Measurements from ENCODE around the gene APP.

The APP gene

DNA sequence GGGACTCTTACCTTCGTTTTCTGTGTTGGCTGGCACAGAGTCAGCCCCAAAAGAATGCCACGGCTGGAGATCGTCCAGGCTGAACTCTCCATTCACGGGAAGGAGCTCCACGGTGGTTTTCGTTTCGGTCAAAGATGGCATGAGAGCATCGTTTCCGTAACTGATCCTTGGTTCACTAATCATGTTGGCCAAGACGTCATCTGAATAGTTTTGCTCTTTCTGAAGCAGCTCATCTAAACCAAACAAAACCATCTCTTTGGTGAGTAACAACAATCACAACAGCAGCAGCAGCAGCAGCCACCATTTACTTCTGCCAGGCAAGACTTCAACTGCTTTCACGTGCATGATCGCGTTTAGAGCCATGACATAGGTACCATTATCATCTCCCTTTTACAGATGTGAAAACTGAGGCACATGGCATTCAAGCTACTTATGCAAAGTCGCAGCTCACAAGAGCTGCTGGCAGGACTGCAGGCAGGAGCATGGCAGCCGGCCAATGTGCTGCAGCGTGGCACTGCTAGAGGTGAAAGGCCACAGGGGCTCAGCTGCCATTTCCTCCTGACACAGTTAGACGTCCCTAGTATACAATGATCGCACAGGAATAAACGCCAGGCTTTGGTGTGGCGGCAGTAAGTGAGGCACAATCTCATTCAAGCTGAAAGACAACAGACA is 258.7 kb downstream of the APP start:
- Histone ChIP-seq H3K27ac (replicated peaks) (no peak overlapping the region), H3K4me3 (replicated peaks; ENCODE audit: insufficient read depth, low read length) (no peak overlapping the region), H3K27me3 (ENCODE audit: insufficient read depth, poor library complexity, severe bottlenecking) (no peaks in the 10 kb centered on the region)
- DNase-seq (ENCODE audit: low read depth in 1 of 2, low spot score in 1 of 2), result no peak
- TF ChIP-seq, protein P1, sequence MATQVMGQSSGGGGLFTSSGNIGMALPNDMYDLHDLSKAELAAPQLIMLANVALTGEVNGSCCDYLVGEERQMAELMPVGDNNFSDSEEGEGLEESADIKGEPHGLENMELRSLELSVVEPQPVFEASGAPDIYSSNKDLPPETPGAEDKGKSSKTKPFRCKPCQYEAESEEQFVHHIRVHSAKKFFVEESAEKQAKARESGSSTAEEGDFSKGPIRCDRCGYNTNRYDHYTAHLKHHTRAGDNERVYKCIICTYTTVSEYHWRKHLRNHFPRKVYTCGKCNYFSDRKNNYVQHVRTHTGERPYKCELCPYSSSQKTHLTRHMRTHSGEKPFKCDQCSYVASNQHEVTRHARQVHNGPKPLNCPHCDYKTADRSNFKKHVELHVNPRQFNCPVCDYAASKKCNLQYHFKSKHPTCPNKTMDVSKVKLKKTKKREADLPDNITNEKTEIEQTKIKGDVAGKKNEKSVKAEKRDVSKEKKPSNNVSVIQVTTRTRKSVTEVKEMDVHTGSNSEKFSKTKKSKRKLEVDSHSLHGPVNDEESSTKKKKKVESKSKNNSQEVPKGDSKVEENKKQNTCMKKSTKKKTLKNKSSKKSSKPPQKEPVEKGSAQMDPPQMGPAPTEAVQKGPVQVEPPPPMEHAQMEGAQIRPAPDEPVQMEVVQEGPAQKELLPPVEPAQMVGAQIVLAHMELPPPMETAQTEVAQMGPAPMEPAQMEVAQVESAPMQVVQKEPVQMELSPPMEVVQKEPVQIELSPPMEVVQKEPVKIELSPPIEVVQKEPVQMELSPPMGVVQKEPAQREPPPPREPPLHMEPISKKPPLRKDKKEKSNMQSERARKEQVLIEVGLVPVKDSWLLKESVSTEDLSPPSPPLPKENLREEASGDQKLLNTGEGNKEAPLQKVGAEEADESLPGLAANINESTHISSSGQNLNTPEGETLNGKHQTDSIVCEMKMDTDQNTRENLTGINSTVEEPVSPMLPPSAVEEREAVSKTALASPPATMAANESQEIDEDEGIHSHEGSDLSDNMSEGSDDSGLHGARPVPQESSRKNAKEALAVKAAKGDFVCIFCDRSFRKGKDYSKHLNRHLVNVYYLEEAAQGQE (IDR thresholded peaks at IDR 0.05; ENCODE audit: insufficient replicate concordance, low read depth), result no peak

DNA sequence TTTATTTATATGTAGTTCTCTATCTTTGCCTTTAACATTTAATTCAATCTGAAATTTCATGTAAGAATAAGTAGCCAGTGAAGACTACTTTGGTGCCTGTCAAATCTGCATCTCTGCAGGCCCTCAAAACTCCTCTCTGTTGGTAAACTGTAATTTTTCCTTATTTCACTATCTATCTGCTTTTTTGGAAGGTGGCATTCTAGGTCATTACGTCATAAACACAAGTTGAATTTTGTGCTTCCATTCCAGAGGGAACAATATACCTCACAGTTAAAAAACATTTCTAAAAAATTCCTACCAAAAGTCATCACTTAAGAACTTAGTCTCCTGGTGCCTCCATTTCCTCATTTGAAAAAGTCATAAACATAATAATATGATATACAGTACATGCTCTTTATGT is 259.8 kb downstream of the APP start:
- Histone ChIP-seq H3K4me3 (replicated peaks; ENCODE audit: insufficient read depth, low read length) (no peak overlapping the region), H3K27ac (replicated peaks) (no peak overlapping the region), H3K27me3 (ENCODE audit: insufficient read depth, poor library complexity, severe bottlenecking) (no peaks in the 10 kb centered on the region)
- no peak for TF ChIP-seq GABPA (IDR thresholded peaks at IDR 0.05; ENCODE audit: low read depth)
- TF ChIP-seq SPI1 (IDR thresholded peaks at IDR 0.05; ENCODE audit: borderline replicate concordance, low read depth), result no peak
- TF ChIP-seq POLR2AphosphoS5 (IDR thresholded peaks at IDR 0.05; ENCODE audit: low read depth), result no peak
- TF ChIP-seq, protein P2, sequence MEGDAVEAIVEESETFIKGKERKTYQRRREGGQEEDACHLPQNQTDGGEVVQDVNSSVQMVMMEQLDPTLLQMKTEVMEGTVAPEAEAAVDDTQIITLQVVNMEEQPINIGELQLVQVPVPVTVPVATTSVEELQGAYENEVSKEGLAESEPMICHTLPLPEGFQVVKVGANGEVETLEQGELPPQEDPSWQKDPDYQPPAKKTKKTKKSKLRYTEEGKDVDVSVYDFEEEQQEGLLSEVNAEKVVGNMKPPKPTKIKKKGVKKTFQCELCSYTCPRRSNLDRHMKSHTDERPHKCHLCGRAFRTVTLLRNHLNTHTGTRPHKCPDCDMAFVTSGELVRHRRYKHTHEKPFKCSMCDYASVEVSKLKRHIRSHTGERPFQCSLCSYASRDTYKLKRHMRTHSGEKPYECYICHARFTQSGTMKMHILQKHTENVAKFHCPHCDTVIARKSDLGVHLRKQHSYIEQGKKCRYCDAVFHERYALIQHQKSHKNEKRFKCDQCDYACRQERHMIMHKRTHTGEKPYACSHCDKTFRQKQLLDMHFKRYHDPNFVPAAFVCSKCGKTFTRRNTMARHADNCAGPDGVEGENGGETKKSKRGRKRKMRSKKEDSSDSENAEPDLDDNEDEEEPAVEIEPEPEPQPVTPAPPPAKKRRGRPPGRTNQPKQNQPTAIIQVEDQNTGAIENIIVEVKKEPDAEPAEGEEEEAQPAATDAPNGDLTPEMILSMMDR (IDR thresholded peaks at IDR 0.05; ENCODE audit: insufficient read depth, low read length), result no peak
- TF ChIP-seq, protein P1 (IDR thresholded peaks at IDR 0.05; ENCODE audit: insufficient replicate concordance, low read depth), result no peak
- DNase-seq (ENCODE audit: low read depth in 1 of 2, low spot score in 1 of 2), result no peak

DNA sequence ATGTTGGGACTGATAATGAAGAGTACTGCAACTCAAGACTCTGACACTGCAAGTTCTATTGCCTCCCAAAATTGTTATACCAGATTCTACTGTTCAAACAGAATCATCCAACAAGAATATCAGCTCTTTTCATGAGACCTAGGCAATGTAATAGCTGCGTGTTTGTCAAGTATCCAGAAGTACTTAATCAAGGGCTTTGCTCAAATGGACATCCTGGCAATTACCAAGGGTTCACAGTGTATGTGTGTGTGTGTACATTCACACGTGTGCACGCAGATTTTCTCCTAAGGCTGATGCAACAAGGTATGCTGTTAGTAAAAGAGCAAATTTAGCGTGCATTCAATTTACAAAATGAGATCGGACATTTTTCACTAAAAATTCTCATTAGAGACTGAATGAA is 261.2 kb downstream of the APP start:
- no peak for DNase-seq (ENCODE audit: low read depth in 1 of 2, low spot score in 1 of 2)
- Histone ChIP-seq H3K4me3 (replicated peaks; ENCODE audit: insufficient read depth, low read length) (no peak overlapping the region), H3K27ac (replicated peaks) (no peak overlapping the region), H3K27me3 (ENCODE audit: insufficient read depth, poor library complexity, severe bottlenecking) (no peaks in the 10 kb centered on the region)
- TF ChIP-seq POLR2AphosphoS5 (IDR thresholded peaks at IDR 0.05; ENCODE audit: low read depth), result no peak
- TF ChIP-seq, protein P2 (IDR thresholded peaks at IDR 0.05; ENCODE audit: insufficient read depth, low read length), result no peak
- TF ChIP-seq, protein P1 (IDR thresholded peaks at IDR 0.05; ENCODE audit: insufficient replicate concordance, low read depth), result no peak
- no peak for TF ChIP-seq GABPA (IDR thresholded peaks at IDR 0.05; ENCODE audit: low read depth)
- TF ChIP-seq SPI1 (IDR thresholded peaks at IDR 0.05; ENCODE audit: borderline replicate concordance, low read depth), result no peak
